Karpas-422 (cell line): ENCODE results near the gene ADTRP. TPM values are rescaled to one million over a fixed set of nuclear protein-coding genes. Genes with fewer than 3 reads are reported as not detected.

Source experiments
- DNase-seq: peaks from one replicate; pipeline ENCODE4 v3.0.0-alpha.2; 2015
- H2AFZ ChIP-seq: fragments of 200-600 bp; sonication (generic); 2 replicates; pipeline ENCODE4 v1.6.1; 2014; ENCODE audit warnings: antibody characterized with exemption, low read length, mixed read lengths
- H3K27ac ChIP-seq: fragments of 200-600 bp; sonication (generic); 2 replicates; pipeline ENCODE4 v1.5.1; 2014; ENCODE audit warnings: mild to moderate bottlenecking, low read length, moderate library complexity
- H3K27me3 ChIP-seq: fragments of 200-600 bp; sonication (generic); 2 replicates; pipeline ENCODE4 v1.6.1; 2014; ENCODE audit warnings: low read length, mixed read lengths
- H3K36me3 ChIP-seq: fragments of 200-600 bp; sonication (generic); 2 replicates; pipeline ENCODE4 v1.6.1; 2014; ENCODE audit warnings: low read length, mixed read lengths; ENCODE audit not compliant: insufficient read depth
- H3K4me1 ChIP-seq: fragments of 200-600 bp; sonication (generic); 2 replicates; pipeline ENCODE4 v1.6.1; 2014; ENCODE audit warnings: mild to moderate bottlenecking, low read length, mixed read lengths
- H3K4me2 ChIP-seq: fragments of 200-600 bp; sonication (generic); 2 replicates; pipeline ENCODE4 v1.6.1; 2014; ENCODE audit warnings: low read length, low read depth, mild to moderate bottlenecking; ENCODE audit not compliant: poor library complexity, severe bottlenecking
- H3K4me3 ChIP-seq: fragments of 200-600 bp; sonication (generic); 2 replicates; pipeline ENCODE4 v1.5.1; 2014; ENCODE audit warnings: mild to moderate bottlenecking, antibody characterized with exemption, low read length, mixed read lengths
- H3K79me2 ChIP-seq: fragments of 200-600 bp; sonication (generic); 2 replicates; pipeline ENCODE4 v1.6.1; 2014; ENCODE audit warnings: mild to moderate bottlenecking, low read length, mixed read lengths
- H3K9ac ChIP-seq: fragments of 200-600 bp; sonication (generic); 2 replicates; pipeline ENCODE4 v1.6.0; 2014; ENCODE audit warnings: low read length
- H3K9me2 ChIP-seq: fragments of 200-600 bp; sonication (generic), shearing (Covaris generic); replicated peaks from 2 replicates; pipeline ENCODE4 v1.6.0; 2014; ENCODE audit warnings: mild to moderate bottlenecking, low read length, moderate library complexity; ENCODE audit not compliant: insufficient read depth
- H3K9me3 ChIP-seq: fragments of 300-700, 200-600 bp; sonication (generic); 2 replicates; pipeline ENCODE4 v1.6.1; 2014; ENCODE audit warnings: low read length, mixed read lengths
- H4K20me1 ChIP-seq: fragments of 200-600 bp; sonication (generic); 2 replicates; pipeline ENCODE4 v1.6.1; 2014; ENCODE audit warnings: mild to moderate bottlenecking, antibody characterized with exemption, low read length, low read depth; ENCODE audit not compliant: insufficient read depth
- total RNA-seq: library from RNA; depleted of rRNA; stranded (reverse); fragments of >200 nt; shearing (Covaris generic); gene quantifications from 2 replicates; pipeline ENCODE4 v1.2.3, GENCODE V29; 2014; ENCODE audit warnings: low replicate concordance

Gene ADTRP
- total RNA-seq, 1 experiment from 2014 or later = not detected

GRCh38 chr6:11769811-11770545 lies 8.6 kb downstream of the ADTRP start:
- H3K4me2 ChIP-seq = no peak overlapping the region
- H3K4me1 ChIP-seq = no peaks in the 10 kb centered on the region
- no peaks in the 10 kb centered on the region for H3K79me2 ChIP-seq
- no peaks in the 10 kb centered on the region for H3K9me2 ChIP-seq
- H3K27ac ChIP-seq = no peak overlapping the region
- no peaks in the 10 kb centered on the region for H3K27me3 ChIP-seq
- no peak for DNase-seq
- H3K9ac ChIP-seq = no peak overlapping the region
- no peak overlapping the region for H2AFZ ChIP-seq
- no peaks in the 10 kb centered on the region for H4K20me1 ChIP-seq
- H3K36me3 ChIP-seq = no peaks in the 10 kb centered on the region
- H3K9me3 ChIP-seq = no peaks in the 10 kb centered on the region
- no peak overlapping the region for H3K4me3 ChIP-seq

GRCh38 chr6:11769244-11769643 lies 9.4 kb downstream of the ADTRP start:
- Histone ChIP-seq H3K27me3 (no peaks in the 10 kb centered on the region), H3K9me3 (no peaks in the 10 kb centered on the region), H3K4me1 (no peaks in the 10 kb centered on the region), H3K4me3 (no peak overlapping the region), H3K79me2 (no peaks in the 10 kb centered on the region), H3K36me3 (no peaks in the 10 kb centered on the region), H2AFZ (no peak overlapping the region), H3K9ac (no peak overlapping the region), H3K27ac (no peak overlapping the region), H4K20me1 (no peaks in the 10 kb centered on the region), H3K4me2 (no peak overlapping the region), H3K9me2 (no peaks in the 10 kb centered on the region)
- no peak for DNase-seq

GRCh38 chr6:11767978-11768756 lies 10.4 kb downstream of the ADTRP start:
- Histone ChIP-seq H3K27me3 (no peaks in the 10 kb centered on the region), H3K4me3 (no peak overlapping the region), H3K9me3 (no peaks in the 10 kb centered on the region), H2AFZ (no peak overlapping the region), H3K4me2 (no peak overlapping the region), H3K4me1 (no peaks in the 10 kb centered on the region), H3K9ac (no peak overlapping the region), H3K36me3 (no peaks in the 10 kb centered on the region), H3K9me2 (no peaks in the 10 kb centered on the region), H4K20me1 (no peaks in the 10 kb centered on the region), H3K27ac (no peak overlapping the region), H3K79me2 (no peaks in the 10 kb centered on the region)
- DNase-seq = no peak

- Histone ChIP-seq H3K4me2 (no peak overlapping the region), H3K9ac (no peak overlapping the region)
- DNase-seq = no peak
Measured at GRCh38 chr6:11767458-11767857, 11.1 kb downstream of the ADTRP start.

GRCh38 chr6:11766589-11767450 lies 11.8 kb downstream of the ADTRP start:
- H3K9ac ChIP-seq = no peak overlapping the region

More at GRCh38 chr6:11767458-11767857, 11.1 kb downstream of the ADTRP start:
- no peaks in the 10 kb centered on the region for H3K9me2 ChIP-seq
- no peaks in the 10 kb centered on the region for H3K27me3 ChIP-seq
- H3K9me3 ChIP-seq = no peaks in the 10 kb centered on the region
- H2AFZ ChIP-seq = no peak overlapping the region
- H3K27ac ChIP-seq = no peak overlapping the region
- no peak overlapping the region for H3K4me3 ChIP-seq
- H3K4me1 ChIP-seq = no peaks in the 10 kb centered on the region
- no peaks in the 10 kb centered on the region for H3K79me2 ChIP-seq
- H3K36me3 ChIP-seq = no peaks in the 10 kb centered on the region
- H4K20me1 ChIP-seq = no peaks in the 10 kb centered on the region

GRCh38 chr6:11766043-11766442 lies 12.6 kb downstream of the ADTRP start:
- H3K79me2 ChIP-seq = no peaks in the 10 kb centered on the region
- no peaks in the 10 kb centered on the region for H3K27me3 ChIP-seq
- no peak for DNase-seq
- no peaks in the 10 kb centered on the region for H3K4me1 ChIP-seq
- H3K4me3 ChIP-seq = no peak overlapping the region
- no peaks in the 10 kb centered on the region for H4K20me1 ChIP-seq
- no peaks in the 10 kb centered on the region for H3K9me2 ChIP-seq
- H3K36me3 ChIP-seq = no peaks in the 10 kb centered on the region
- H2AFZ ChIP-seq = no peak overlapping the region
- H3K4me2 ChIP-seq = no peak overlapping the region
- H3K27ac ChIP-seq = no peak overlapping the region
- H3K9ac ChIP-seq = no peak overlapping the region
- no peaks in the 10 kb centered on the region for H3K9me3 ChIP-seq

More at GRCh38 chr6:11766589-11767450, 11.8 kb downstream of the ADTRP start:
- H3K79me2 ChIP-seq = no peaks in the 10 kb centered on the region
- no peak overlapping the region for H3K4me2 ChIP-seq
- H2AFZ ChIP-seq = no peak overlapping the region
- H3K27me3 ChIP-seq = no peaks in the 10 kb centered on the region
- H3K9me2 ChIP-seq = no peaks in the 10 kb centered on the region
- DNase-seq = no peak
- no peaks in the 10 kb centered on the region for H3K9me3 ChIP-seq
- no peaks in the 10 kb centered on the region for H3K4me1 ChIP-seq
- no peaks in the 10 kb centered on the region for H3K36me3 ChIP-seq
- no peaks in the 10 kb centered on the region for H4K20me1 ChIP-seq
- H3K4me3 ChIP-seq = no peak overlapping the region
- no peak overlapping the region for H3K27ac ChIP-seq

GRCh38 chr6:11764250-11764604 lies 14.4 kb downstream of the ADTRP start:
- Histone ChIP-seq H3K27ac (no peak overlapping the region), H3K27me3 (no peaks in the 10 kb centered on the region), H3K9ac (no peak overlapping the region), H3K9me2 (no peaks in the 10 kb centered on the region), H3K79me2 (no peaks in the 10 kb centered on the region), H2AFZ (no peak overlapping the region), H3K4me1 (no peaks in the 10 kb centered on the region), H3K9me3 (no peaks in the 10 kb centered on the region), H4K20me1 (no peaks in the 10 kb centered on the region), H3K36me3 (no peaks in the 10 kb centered on the region), H3K4me3 (no peak overlapping the region), H3K4me2 (no peak overlapping the region)
- DNase-seq = no peak
